Measurements from ENCODE around the gene PRMT1. TPM values are rescaled to one million over a fixed set of nuclear protein-coding genes. Genes with fewer than 3 reads are reported as not detected.
A peak's percentile ranks its signal among the peaks of the same experiment; 100 is the strongest.

The PRMT1 gene
- total and polyA plus RNA-seq, 2 of the 13 experiments (the other 11 are each of a cell fraction or from before 2014, with no cell fraction given): 324 to 374 TPM

DNA sequence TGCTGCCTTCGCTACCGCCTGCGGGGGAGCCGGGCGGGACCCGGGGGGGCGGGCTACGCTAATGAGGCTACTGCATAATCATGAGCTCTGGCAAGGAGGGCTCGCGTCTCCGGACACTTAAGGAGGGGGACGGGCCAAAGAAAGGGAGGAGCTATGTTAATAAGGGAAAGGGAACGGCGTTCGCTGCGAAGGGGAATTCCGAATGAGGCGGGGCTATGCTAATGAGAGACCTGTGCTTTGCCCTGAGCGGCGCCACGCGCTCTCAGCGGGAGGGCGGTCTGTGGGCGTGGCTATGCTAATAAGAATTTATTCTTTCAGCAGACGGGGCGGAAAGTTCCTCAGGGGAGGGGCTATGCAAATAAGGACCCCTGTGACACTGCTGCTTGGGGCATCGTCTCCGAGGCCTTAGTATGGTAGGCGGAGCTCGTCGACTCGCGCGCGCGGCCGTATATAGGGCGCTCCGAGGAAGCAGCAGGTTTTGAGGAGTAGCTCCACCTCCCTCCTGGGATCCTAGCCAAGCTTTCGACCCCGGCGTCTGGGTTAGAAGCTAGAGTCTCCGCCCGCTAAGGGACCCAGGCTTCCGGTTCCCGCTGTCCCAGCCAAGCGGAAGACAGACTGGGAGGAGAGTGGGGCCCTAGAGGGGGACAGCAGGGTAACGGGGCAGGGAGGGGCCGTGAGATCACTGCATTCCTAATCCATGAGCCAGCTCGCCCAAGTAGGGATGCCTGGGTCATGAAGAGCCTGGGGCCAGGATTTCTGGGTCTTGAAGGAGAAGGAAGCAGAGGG, 36.8 kb upstream of the PRMT1 start, which contains the start of gene RRAS (continued):
- peak; percentile 55; the same call in 1 of the 2 replicates for TF ChIP-seq CREB1 (IDR thresholded peaks at IDR 0.05)
- peak; percentile 87 for TF ChIP-seq CREB1 (CRISPR knock-in tag; IDR thresholded peaks at IDR 0.05)
- peak; percentile 50; the same call in 1 of the 2 replicates for TF ChIP-seq KDM3A (CRISPR knock-in tag; IDR thresholded peaks at IDR 0.05; ENCODE audit: low read depth)
- no peak for TF ChIP-seq NONO (IDR thresholded peaks at IDR 0.05)
- TF ChIP-seq NONO (CRISPR knock-in tag; conservative IDR thresholded peaks at IDR 0.05): peak; percentile 64; the same call in 1 of the 2 replicates
- TF ChIP-seq, protein P1, sequence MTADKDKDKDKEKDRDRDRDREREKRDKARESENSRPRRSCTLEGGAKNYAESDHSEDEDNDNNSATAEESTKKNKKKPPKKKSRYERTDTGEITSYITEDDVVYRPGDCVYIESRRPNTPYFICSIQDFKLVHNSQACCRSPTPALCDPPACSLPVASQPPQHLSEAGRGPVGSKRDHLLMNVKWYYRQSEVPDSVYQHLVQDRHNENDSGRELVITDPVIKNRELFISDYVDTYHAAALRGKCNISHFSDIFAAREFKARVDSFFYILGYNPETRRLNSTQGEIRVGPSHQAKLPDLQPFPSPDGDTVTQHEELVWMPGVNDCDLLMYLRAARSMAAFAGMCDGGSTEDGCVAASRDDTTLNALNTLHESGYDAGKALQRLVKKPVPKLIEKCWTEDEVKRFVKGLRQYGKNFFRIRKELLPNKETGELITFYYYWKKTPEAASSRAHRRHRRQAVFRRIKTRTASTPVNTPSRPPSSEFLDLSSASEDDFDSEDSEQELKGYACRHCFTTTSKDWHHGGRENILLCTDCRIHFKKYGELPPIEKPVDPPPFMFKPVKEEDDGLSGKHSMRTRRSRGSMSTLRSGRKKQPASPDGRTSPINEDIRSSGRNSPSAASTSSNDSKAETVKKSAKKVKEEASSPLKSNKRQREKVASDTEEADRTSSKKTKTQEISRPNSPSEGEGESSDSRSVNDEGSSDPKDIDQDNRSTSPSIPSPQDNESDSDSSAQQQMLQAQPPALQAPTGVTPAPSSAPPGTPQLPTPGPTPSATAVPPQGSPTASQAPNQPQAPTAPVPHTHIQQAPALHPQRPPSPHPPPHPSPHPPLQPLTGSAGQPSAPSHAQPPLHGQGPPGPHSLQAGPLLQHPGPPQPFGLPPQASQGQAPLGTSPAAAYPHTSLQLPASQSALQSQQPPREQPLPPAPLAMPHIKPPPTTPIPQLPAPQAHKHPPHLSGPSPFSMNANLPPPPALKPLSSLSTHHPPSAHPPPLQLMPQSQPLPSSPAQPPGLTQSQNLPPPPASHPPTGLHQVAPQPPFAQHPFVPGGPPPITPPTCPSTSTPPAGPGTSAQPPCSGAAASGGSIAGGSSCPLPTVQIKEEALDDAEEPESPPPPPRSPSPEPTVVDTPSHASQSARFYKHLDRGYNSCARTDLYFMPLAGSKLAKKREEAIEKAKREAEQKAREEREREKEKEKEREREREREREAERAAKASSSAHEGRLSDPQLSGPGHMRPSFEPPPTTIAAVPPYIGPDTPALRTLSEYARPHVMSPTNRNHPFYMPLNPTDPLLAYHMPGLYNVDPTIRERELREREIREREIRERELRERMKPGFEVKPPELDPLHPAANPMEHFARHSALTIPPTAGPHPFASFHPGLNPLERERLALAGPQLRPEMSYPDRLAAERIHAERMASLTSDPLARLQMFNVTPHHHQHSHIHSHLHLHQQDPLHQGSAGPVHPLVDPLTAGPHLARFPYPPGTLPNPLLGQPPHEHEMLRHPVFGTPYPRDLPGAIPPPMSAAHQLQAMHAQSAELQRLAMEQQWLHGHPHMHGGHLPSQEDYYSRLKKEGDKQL (CRISPR knock-in tag; IDR thresholded peaks at IDR 0.05; ENCODE audit: low read depth): no peak
- TF ChIP-seq, protein P2, sequence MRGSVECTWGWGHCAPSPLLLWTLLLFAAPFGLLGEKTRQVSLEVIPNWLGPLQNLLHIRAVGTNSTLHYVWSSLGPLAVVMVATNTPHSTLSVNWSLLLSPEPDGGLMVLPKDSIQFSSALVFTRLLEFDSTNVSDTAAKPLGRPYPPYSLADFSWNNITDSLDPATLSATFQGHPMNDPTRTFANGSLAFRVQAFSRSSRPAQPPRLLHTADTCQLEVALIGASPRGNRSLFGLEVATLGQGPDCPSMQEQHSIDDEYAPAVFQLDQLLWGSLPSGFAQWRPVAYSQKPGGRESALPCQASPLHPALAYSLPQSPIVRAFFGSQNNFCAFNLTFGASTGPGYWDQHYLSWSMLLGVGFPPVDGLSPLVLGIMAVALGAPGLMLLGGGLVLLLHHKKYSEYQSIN (CRISPR knock-in tag; IDR thresholded peaks at IDR 0.05; ENCODE audit: borderline replicate concordance): no peak
- TF ChIP-seq ZNF101 (CRISPR knock-in tag; IDR thresholded peaks at IDR 0.05; ENCODE audit: borderline replicate concordance, low read depth): no peak
- TF ChIP-seq ZNF143 (CRISPR knock-in tag; IDR thresholded peaks at IDR 0.05): peak; percentile 79
- TF ChIP-seq, protein P3, sequence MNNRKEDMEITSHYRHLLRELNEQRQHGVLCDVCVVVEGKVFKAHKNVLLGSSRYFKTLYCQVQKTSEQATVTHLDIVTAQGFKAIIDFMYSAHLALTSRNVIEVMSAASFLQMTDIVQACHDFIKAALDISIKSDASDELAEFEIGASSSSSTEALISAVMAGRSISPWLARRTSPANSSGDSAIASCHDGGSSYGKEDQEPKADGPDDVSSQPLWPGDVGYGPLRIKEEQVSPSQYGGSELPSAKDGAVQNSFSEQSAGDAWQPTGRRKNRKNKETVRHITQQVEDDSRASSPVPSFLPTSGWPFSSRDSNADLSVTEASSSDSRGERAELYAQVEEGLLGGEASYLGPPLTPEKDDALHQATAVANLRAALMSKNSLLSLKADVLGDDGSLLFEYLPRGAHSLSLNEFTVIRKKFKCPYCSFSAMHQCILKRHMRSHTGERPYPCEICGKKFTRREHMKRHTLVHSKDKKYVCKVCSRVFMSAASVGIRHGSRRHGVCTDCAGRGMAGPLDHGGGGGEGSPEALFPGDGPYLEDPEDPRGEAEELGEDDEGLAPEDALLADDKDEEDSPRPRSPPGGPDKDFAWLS (CRISPR knock-in tag; IDR thresholded peaks at IDR 0.05; ENCODE audit: borderline replicate concordance): no peak
- no peak for TF ChIP-seq ZNF263 (CRISPR knock-in tag; IDR thresholded peaks at IDR 0.05)
- no peak for TF ChIP-seq ZNF253 (CRISPR knock-in tag; IDR thresholded peaks at IDR 0.05; ENCODE audit: borderline replicate concordance)
- TF ChIP-seq, protein P4, sequence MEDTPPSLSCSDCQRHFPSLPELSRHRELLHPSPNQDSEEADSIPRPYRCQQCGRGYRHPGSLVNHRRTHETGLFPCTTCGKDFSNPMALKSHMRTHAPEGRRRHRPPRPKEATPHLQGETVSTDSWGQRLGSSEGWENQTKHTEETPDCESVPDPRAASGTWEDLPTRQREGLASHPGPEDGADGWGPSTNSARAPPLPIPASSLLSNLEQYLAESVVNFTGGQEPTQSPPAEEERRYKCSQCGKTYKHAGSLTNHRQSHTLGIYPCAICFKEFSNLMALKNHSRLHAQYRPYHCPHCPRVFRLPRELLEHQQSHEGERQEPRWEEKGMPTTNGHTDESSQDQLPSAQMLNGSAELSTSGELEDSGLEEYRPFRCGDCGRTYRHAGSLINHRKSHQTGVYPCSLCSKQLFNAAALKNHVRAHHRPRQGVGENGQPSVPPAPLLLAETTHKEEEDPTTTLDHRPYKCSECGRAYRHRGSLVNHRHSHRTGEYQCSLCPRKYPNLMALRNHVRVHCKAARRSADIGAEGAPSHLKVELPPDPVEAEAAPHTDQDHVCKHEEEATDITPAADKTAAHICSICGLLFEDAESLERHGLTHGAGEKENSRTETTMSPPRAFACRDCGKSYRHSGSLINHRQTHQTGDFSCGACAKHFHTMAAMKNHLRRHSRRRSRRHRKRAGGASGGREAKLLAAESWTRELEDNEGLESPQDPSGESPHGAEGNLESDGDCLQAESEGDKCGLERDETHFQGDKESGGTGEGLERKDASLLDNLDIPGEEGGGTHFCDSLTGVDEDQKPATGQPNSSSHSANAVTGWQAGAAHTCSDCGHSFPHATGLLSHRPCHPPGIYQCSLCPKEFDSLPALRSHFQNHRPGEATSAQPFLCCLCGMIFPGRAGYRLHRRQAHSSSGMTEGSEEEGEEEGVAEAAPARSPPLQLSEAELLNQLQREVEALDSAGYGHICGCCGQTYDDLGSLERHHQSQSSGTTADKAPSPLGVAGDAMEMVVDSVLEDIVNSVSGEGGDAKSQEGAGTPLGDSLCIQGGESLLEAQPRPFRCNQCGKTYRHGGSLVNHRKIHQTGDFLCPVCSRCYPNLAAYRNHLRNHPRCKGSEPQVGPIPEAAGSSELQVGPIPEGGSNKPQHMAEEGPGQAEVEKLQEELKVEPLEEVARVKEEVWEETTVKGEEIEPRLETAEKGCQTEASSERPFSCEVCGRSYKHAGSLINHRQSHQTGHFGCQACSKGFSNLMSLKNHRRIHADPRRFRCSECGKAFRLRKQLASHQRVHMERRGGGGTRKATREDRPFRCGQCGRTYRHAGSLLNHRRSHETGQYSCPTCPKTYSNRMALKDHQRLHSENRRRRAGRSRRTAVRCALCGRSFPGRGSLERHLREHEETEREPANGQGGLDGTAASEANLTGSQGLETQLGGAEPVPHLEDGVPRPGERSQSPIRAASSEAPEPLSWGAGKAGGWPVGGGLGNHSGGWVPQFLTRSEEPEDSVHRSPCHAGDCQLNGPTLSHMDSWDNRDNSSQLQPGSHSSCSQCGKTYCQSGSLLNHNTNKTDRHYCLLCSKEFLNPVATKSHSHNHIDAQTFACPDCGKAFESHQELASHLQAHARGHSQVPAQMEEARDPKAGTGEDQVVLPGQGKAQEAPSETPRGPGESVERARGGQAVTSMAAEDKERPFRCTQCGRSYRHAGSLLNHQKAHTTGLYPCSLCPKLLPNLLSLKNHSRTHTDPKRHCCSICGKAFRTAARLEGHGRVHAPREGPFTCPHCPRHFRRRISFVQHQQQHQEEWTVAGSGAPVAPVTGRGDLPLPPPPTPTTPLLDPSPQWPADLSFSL (CRISPR knock-in tag; IDR thresholded peaks at IDR 0.05): no peak
- peak; percentile 83; the same call in 1 of the 2 replicates for TF ChIP-seq ZNF607 (CRISPR knock-in tag; IDR thresholded peaks at IDR 0.05; ENCODE audit: borderline replicate concordance)

All from HepG2 (cell line).